Testis (tissue), 3 donors: ENCODE results near the gene PARL. TPM values are rescaled to one million over a fixed set of nuclear protein-coding genes. Genes with fewer than 3 reads are reported as not detected.

Experiments
- DNase-seq: peaks from one replicate; pipeline ENCODE4 v3.0.0-alpha.2; 2019
- H3K27ac ChIP-seq, 2 donors: fragments of 200-600 bp; sonication (generic); one replicate each; pipeline ENCODE4 v1.5.1; 2019
- H3K27me3 ChIP-seq: fragments of 200-600 bp; sonication (generic); one replicate; pipeline ENCODE4 v1.5.1; 2019
- H3K36me3 ChIP-seq: fragments of 200-600 bp; sonication (generic); one replicate; pipeline ENCODE4 v1.5.1; 2017; ENCODE audit warnings: low read depth; ENCODE audit errors: missing control alignments
- H3K4me1 ChIP-seq: fragments of 200-600 bp; sonication (generic); one replicate; pipeline ENCODE4 v1.5.1; 2019
- H3K4me3 ChIP-seq, 2 donors: fragments of 200-600 bp; sonication (generic); one replicate each; pipeline ENCODE4 v1.5.1; 2017 to 2019
- H3K9me3 ChIP-seq: fragments of 200-600 bp; sonication (generic); one replicate; pipeline ENCODE4 v1.5.1; 2017
- POLR2A ChIP-seq: fragments of 450-650 bp; IDR thresholded peaks from one replicate; pipeline ENCODE4 v1.6.1; 2017; ENCODE audit warnings: antibody characterized with exemption, mild to moderate bottlenecking, moderate library complexity
- WGBS, 2 donors: methylation state at CpG; one replicate each; pipeline ENCODE4 v1.1.5; 2018; 5-methylcytosine and 5-hydroxymethylcytosine counted together
- intact Hi-C: fragments of 100-400 bp; cut with DNase I; formaldehyde crosslinking; loops from one replicate; pipeline ENCODE4 v1.15.1; 2023; ENCODE audit warnings: low total_unique reads
- polyA plus RNA-seq: library from polyadenylated mRNA; stranded (reverse); fragments of 350-450 nt; fragmentation: Illumina TruSeq; extraction: RNeasy Lipid Tissue Mini Kit (QIAGEN cat#74804); gene quantifications from one replicate; pipeline ENCODE4 v1.2.3, GENCODE V29; 2014; ENCODE audit warnings: low read depth, low replicate concordance; ENCODE audit not compliant: insufficient read depth
- total RNA-seq, 2 donors: library from RNA; depleted of rRNA; stranded (reverse); fragments of >200 nt; gene quantifications; one replicate each; pipeline ENCODE4 v1.2.3, GENCODE V29; 2016
- TF ChIP-seq, protein P1 (sequence below), 3 experiments: fragments of 450-650 bp in 2 of 3; fragments of 200-600 bp in 1 of 3; sonication (generic) in 1 of 3; IDR thresholded peaks; one replicate each; pipeline ENCODE4 v1.5.1; 2016 to 2019; ENCODE audit warnings: antibody characterized with exemption in 3 of 3, mild to moderate bottlenecking in 2 of 3, moderate library complexity in 1 of 3

PARL gene
- total and polyA plus RNA-seq, 3 donors from 2014 or later, result 55.5 to 64.2 (median 57.6) TPM

DNA sequence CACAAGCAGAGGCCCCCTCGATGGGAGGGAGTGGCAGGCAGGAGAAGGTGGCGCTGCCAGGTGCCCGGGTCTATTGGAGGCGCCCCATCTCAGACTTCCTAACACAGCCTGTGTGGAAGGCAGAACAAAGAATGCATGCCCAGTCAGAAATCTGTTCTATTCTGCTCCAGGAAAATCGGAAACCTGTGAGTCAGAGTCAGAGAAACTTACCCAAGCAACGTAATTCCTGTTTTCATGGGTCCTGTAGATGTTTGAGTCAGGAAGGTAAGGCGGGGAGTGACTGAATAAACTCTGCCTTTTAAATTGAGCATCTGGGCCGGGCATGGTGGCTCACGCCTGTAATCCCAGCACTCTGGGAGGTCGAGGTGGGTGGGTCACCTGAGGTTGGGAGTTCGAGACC is 73.0 kb downstream of the PARL start:
- Histone ChIP-seq H3K9me3 (no peaks in the 10 kb centered on the region), H3K27ac (no peak overlapping the region), H3K36me3 (no peaks in the 10 kb centered on the region), H3K4me1 (no peaks in the 10 kb centered on the region), H3K27me3 (no peaks in the 10 kb centered on the region), H3K4me3 (no peak overlapping the region)
- intact Hi-C loops, result no loop called here
- 94 to 96% methylated on average over 11 of the region's 11 CpGs for WGBS, 2 donors
- TF ChIP-seq POLR2A, result no peak
- TF ChIP-seq, protein P1, sequence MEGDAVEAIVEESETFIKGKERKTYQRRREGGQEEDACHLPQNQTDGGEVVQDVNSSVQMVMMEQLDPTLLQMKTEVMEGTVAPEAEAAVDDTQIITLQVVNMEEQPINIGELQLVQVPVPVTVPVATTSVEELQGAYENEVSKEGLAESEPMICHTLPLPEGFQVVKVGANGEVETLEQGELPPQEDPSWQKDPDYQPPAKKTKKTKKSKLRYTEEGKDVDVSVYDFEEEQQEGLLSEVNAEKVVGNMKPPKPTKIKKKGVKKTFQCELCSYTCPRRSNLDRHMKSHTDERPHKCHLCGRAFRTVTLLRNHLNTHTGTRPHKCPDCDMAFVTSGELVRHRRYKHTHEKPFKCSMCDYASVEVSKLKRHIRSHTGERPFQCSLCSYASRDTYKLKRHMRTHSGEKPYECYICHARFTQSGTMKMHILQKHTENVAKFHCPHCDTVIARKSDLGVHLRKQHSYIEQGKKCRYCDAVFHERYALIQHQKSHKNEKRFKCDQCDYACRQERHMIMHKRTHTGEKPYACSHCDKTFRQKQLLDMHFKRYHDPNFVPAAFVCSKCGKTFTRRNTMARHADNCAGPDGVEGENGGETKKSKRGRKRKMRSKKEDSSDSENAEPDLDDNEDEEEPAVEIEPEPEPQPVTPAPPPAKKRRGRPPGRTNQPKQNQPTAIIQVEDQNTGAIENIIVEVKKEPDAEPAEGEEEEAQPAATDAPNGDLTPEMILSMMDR (IDR thresholded peaks at IDR 0.05), result no peak
- DNase-seq, result no peak

DNA sequence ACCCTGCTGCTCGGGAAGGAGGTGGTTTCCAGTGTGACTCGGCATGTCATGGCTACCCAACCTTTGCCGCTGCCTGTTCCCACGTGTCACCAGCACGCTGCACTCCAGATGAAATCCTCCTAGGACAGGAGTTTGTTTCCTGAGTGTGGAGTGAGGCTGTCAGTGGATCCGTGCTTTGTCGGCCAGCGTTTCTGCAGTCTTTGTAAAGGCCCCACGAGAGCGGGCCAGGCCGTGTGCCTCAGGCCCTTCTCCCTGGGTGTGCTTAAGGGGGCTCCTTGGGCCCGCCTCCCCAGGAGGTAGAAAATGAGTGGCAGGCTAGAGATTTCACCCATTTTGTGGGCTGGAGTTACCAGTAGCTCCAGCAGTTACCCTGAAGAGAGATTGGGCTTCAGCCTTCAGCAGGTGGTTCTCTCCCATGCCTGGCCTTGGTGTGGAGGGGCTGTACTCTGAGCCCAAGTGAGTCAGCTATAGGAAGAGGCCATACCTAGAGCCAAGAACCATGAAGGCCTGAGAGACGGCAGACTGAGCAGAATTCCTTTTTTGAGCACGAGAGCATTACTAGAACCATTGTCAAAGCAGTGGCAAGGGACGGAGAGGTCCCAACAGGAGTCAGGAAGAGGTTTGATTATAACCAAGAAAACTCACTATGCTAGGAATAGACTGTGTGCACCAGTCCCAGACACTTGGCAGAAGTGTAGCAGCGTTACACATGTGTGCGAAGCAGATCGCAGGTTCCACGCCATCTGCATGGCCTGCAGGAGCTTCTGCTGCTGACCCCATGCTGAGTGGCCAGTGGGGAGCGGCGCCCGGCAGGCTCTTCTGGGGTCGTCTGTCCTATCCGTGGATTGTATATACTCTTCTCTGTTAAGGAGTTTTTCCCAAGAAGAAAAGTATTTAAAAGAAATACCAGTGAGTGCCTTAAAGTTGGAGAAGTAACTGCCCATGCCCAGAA is 73.8 kb downstream of the PARL start:
- Histone ChIP-seq H3K36me3 (no peaks in the 10 kb centered on the region), H3K9me3 (no peaks in the 10 kb centered on the region), H3K4me1 (no peaks in the 10 kb centered on the region), H3K4me3 (no peak overlapping the region), H3K27me3 (no peaks in the 10 kb centered on the region), H3K27ac (no peak overlapping the region)
- 89 to 93% methylated on average over 24 of the region's 24 CpGs for WGBS, 2 donors
- intact Hi-C loops, result no loop called here
- no peak for DNase-seq
- TF ChIP-seq POLR2A, result no peak
- TF ChIP-seq, protein P1 (IDR thresholded peaks at IDR 0.05), result no peak

DNA sequence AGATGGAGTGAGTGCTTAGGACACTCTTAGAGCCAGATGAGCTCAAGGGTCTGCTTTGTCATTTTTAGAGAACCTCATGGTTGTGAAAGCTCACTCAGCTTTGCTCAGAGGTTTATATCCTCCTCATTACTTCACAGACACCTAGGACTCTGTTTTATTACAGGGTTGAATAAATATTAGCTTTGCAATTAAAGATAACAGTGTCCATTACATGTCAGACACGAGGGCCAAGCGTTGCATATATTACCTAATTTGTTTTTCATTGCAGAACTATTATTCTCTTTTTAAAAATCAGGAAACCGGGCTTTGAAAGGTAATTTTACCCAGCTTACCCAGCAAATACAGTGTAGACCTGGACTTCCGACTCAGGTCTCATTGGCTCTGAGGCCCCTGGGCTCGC is 75.4 kb downstream of the PARL start:
- H3K9me3 ChIP-seq, result no peaks in the 10 kb centered on the region
- no peak overlapping the region for H3K4me3 ChIP-seq
- DNase-seq, result no peak
- no peaks in the 10 kb centered on the region for H3K27me3 ChIP-seq
- no peaks in the 10 kb centered on the region for H3K4me1 ChIP-seq
- H3K36me3 ChIP-seq, result no peaks in the 10 kb centered on the region
- intact Hi-C loops, result no loop called here
- 89 to 92% methylated on average over 5 of the region's 5 CpGs for whole genome bisulfite sequencing, 2 donors
- TF ChIP-seq, protein P1 (IDR thresholded peaks at IDR 0.05), result no peak
- TF ChIP-seq POLR2A, result no peak
- no peak overlapping the region for H3K27ac ChIP-seq

DNA sequence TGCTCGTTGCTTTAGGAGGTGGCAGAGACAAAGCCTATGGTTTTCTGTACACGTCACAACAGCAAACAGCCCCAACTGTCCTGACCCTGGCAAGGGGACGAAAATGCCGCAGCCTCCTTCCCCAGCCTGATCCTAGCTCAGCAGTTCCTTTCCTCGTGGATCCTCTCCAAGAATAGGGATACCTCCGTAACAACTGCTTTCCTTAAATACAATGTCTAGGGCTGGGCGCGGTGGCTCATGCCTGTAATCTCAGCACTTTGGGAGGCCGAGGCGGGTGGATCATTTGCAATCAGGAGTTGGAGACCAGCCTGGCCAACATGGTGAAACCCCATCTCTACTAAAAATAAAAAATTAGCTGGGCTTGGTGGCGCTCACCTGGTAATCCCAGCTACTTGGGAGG is 76.3 kb downstream of the PARL start:
- no peaks in the 10 kb centered on the region for H3K36me3 ChIP-seq
- intact Hi-C loops, result no loop called here
- TF ChIP-seq POLR2A, result no peak
- TF ChIP-seq, protein P1 (IDR thresholded peaks at IDR 0.05), result no peak

More for the DNA sequence above, 76.3 kb downstream of the PARL start:
- no peak overlapping the region for H3K27ac ChIP-seq
- WGBS, 2 donors, result 92 to 98% methylated on average over 11 of the region's 11 CpGs
- no peaks in the 10 kb centered on the region for H3K4me1 ChIP-seq
- no peaks in the 10 kb centered on the region for H3K27me3 ChIP-seq
- no peaks in the 10 kb centered on the region for H3K9me3 ChIP-seq
- DNase-seq, result no peak
- no peak overlapping the region for H3K4me3 ChIP-seq
